Inflammatory macrophage treated with lipopolysaccharide for 4 hours (primary cell): ENCODE measurements around the gene VWC2L.

Experiments used
- DNase-seq: peaks from one replicate; pipeline ENCODE4 v3.0.0-alpha.2; 2020

VWC2L gene

GRCh38 chr2:214410918-214411554, at the start of gene VWC2L:
VWC2L (plus strand) TSS chr2:214411054; CDS start chr2:214414194, 3,140 bp downstream.
- peak; percentile 39 for DNase-seq

- DNase-seq: no peak
These were observed 49.7 kb upstream of the VWC2L start for GRCh38 chr2:214361116-214361515.

- DNase-seq: no peak
These were observed 45.3 kb upstream of the VWC2L start for GRCh38 chr2:214365549-214365948.

- DNase-seq: no peak
These were observed 43.7 kb upstream of the VWC2L start for GRCh38 chr2:214367171-214367570.

- DNase-seq: no peak
These were observed 34.1 kb upstream of the VWC2L start for GRCh38 chr2:214376618-214377285.

GRCh38 chr2:214377286-214377624, 33.6 kb upstream of the VWC2L start:
- no peak for DNase-seq

GRCh38 chr2:214378455-214379103, 32.3 kb upstream of the VWC2L start:
- DNase-seq: no peak

GRCh38 chr2:214379227-214379626, 31.6 kb upstream of the VWC2L start:
- no peak for DNase-seq

GRCh38 chr2:214380681-214381080, 30.2 kb upstream of the VWC2L start:
- DNase-seq: no peak

GRCh38 chr2:214382229-214382628, 28.6 kb upstream of the VWC2L start:
- DNase-seq: no peak

- no peak for DNase-seq
These were observed 24.1 kb upstream of the VWC2L start for GRCh38 chr2:214386720-214387119.

GRCh38 chr2:214389334-214389733, 21.5 kb upstream of the VWC2L start:
- no peak for DNase-seq

GRCh38 chr2:214393796-214394195, 17.1 kb upstream of the VWC2L start:
- no peak for DNase-seq

- no peak for DNase-seq
These were observed 15.8 kb upstream of the VWC2L start for GRCh38 chr2:214395040-214395439.

GRCh38 chr2:214401580-214401979, 9.3 kb upstream of the VWC2L start:
- DNase-seq: no peak

GRCh38 chr2:214410128-214410775, 602 bp upstream of the VWC2L start:
- no peak for DNase-seq

GRCh38 chr2:214412679-214413078, 1.8 kb downstream of the VWC2L start:
- DNase-seq: no peak

GRCh38 chr2:214436470-214436869, 25.6 kb downstream of the VWC2L start:
- no peak for DNase-seq

GRCh38 chr2:214450118-214450894, 39.5 kb downstream of the VWC2L start:
- DNase-seq: no peak

GRCh38 chr2:214451516-214452275, 40.8 kb downstream of the VWC2L start:
- DNase-seq: no peak

GRCh38 chr2:214465363-214466146, 54.7 kb downstream of the VWC2L start:
- no peak for DNase-seq
